ENCODE data around the gene MB21D2. TPM values are rescaled to one million over a fixed set of nuclear protein-coding genes. Genes with fewer than 3 reads are reported as not detected.

Gene MB21D2
- total RNA-seq, 1 experiment from 2014 or later: 2.8 TPM

DNA sequence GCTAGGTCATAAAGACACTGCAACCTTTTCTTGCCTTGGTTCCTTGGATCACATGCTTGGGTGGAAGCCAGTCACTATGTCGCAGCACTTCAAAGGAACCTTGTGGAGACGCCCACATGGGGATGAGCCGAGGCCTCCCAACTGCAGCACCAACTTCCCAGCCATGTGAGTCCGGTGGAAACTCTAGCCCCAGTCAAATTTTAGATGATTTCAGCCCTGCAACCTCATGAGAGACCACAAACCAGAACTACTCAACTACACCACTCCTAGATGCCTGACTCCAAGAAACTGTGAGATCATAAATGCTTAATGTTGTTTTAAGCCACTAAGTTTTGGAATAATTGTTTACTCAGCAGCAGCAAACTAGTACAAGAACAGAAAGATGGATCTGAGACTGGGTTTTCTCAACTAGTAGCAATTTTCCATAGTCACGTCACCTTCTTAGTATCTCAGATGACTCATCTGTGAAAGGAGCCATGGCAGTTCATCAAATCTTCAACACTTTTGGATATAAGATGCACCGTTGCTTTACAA, 86.5 kb downstream of the MB21D2 start:
- peaks cover 0 to 5% of the 10 kb centered on the region in 2 experiments; a peak in 1 of 4 replicates for H3K4me1 ChIP-seq (ENCODE audit: control insufficient read depth in 1 of 2, insufficient read depth in 2 of 2, low read length in 2 of 2)
- no peak overlapping the region for H3K9ac ChIP-seq (ENCODE audit: low read length)
- BruUV-seq (replicated peaks): no TSS peak
- DNase-seq (ENCODE audit: low read depth, low spot score): no peak
- CTCF ChIA-PET: no interaction called here
- intact Hi-C loops (cut with micrococcal nuclease): no loop called here
- no peaks in the 10 kb centered on the region for H4K20me1 ChIP-seq (ENCODE audit: insufficient read depth)
- no peak overlapping the region for H3K4me2 ChIP-seq (ENCODE audit: low read length)
- H3K27ac ChIP-seq (ENCODE audit: low read depth, low read length): no peak overlapping the region
- H3K79me2 ChIP-seq (ENCODE audit: insufficient read depth, low read length): no peaks in the 10 kb centered on the region
- no peak overlapping the region for H3K4me3 ChIP-seq (replicated peaks in 1 of 2; ENCODE audit: low read depth in 1 of 2, low read length in 2 of 2)
- no peaks in the 10 kb centered on the region for H3K36me3 ChIP-seq (ENCODE audit: control insufficient read depth in 1 of 2, insufficient read depth in 2 of 2, low read length in 2 of 2)
- H3K27me3 ChIP-seq (ENCODE audit: insufficient read depth, low read length): no peaks in the 10 kb centered on the region
- no peak for ATAC-seq
- no peaks in the 10 kb centered on the region for H3K9me2 ChIP-seq (ENCODE audit: insufficient read depth)
- TF ChIP-seq POLR2AphosphoS5 (IDR thresholded peaks at IDR 0.05; ENCODE audit: low read depth, low read length): no peak
- no peak for TF ChIP-seq SIN3A (IDR thresholded peaks at IDR 0.05; ENCODE audit: low read depth)
- peak; percentile 92 for TF ChIP-seq TCF7L2 (IDR thresholded peaks at IDR 0.05; ENCODE audit: borderline replicate concordance, extremely low read depth, insufficient read depth, insufficient read length)
- RAD21 ChIA-PET (ENCODE audit: low non-redundant PET in 1 of 2, low total read pairs in 2 of 2, uncharacterized antibody in 2 of 2, unreplicated experiment in 2 of 2): no interaction called here
- H3K9me3 ChIP-seq (ENCODE audit: control insufficient read depth in 1 of 2, insufficient read depth in 1 of 2, low read depth in 1 of 2, low read length in 2 of 2): no peaks in the 10 kb centered on the region
- POLR2A ChIA-PET: no interaction called here
- no peak overlapping the region for H2AFZ ChIP-seq (ENCODE audit: low read depth, low read length, poor library complexity, severe bottlenecking)

DNA sequence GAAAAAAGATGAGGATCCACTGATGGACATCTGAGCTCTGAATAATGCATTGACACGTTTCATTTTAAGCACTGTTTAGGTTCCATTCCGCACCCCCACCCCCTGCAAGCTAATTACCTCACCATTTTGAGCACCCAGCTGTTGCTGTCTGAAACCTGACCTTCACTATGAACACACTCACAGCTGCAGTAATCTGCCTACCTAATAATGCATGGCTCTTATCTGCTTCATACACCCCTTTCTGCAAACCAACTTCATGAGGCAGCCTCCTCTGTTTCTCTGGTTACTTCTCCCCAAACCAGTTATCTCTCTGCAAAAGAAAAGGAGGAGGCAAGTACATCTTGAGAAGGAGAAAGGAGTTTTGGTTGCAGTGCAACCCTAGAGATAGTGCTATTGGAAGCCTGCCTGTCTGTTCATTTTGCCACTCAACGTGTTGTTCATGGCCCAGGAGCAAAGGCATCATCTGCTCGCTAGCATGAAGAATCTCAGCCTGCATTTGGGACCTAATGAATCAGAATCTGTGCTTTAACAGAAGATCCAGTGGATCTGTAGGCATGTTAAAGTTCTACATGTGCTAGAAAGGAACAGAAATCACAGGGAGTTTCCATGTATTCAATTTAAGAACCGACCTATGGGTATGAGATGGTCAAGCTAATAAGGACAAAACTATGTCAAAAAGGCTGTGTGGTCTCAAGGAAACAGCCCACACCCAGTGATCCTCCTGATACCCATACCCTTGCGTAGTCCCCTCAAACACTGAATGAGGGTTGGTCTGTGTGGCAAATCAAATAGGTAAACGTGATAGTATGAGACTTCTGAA, 87.2 kb downstream of the MB21D2 start:
- DNase-seq (ENCODE audit: low read depth, low spot score) (no peak), ATAC-seq (no peak)
- H3K9me3 ChIP-seq (ENCODE audit: control insufficient read depth in 1 of 2, insufficient read depth in 1 of 2, low read depth in 1 of 2, low read length in 2 of 2): no peaks in the 10 kb centered on the region
- POLR2A ChIA-PET: no interaction called here
- H3K27ac ChIP-seq (ENCODE audit: low read depth, low read length): no peak overlapping the region
- no peak for TF ChIP-seq POLR2AphosphoS5 (IDR thresholded peaks at IDR 0.05; ENCODE audit: low read depth, low read length)
- TF ChIP-seq, protein P1, sequence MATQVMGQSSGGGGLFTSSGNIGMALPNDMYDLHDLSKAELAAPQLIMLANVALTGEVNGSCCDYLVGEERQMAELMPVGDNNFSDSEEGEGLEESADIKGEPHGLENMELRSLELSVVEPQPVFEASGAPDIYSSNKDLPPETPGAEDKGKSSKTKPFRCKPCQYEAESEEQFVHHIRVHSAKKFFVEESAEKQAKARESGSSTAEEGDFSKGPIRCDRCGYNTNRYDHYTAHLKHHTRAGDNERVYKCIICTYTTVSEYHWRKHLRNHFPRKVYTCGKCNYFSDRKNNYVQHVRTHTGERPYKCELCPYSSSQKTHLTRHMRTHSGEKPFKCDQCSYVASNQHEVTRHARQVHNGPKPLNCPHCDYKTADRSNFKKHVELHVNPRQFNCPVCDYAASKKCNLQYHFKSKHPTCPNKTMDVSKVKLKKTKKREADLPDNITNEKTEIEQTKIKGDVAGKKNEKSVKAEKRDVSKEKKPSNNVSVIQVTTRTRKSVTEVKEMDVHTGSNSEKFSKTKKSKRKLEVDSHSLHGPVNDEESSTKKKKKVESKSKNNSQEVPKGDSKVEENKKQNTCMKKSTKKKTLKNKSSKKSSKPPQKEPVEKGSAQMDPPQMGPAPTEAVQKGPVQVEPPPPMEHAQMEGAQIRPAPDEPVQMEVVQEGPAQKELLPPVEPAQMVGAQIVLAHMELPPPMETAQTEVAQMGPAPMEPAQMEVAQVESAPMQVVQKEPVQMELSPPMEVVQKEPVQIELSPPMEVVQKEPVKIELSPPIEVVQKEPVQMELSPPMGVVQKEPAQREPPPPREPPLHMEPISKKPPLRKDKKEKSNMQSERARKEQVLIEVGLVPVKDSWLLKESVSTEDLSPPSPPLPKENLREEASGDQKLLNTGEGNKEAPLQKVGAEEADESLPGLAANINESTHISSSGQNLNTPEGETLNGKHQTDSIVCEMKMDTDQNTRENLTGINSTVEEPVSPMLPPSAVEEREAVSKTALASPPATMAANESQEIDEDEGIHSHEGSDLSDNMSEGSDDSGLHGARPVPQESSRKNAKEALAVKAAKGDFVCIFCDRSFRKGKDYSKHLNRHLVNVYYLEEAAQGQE (IDR thresholded peaks at IDR 0.05; ENCODE audit: low read depth): no peak
- TF ChIP-seq POLR2A (IDR thresholded peaks at IDR 0.05; ENCODE audit: borderline replicate concordance, extremely low read depth, insufficient read depth, insufficient read length): no peak
- no peak for TF ChIP-seq CBX3 (IDR thresholded peaks at IDR 0.05; ENCODE audit: low read depth)
- no peak overlapping the region for H2AFZ ChIP-seq (ENCODE audit: low read depth, low read length, poor library complexity, severe bottlenecking)
- no peak overlapping the region for H3K4me2 ChIP-seq (ENCODE audit: low read length)
- no peak overlapping the region for H3K4me3 ChIP-seq (replicated peaks in 1 of 2; ENCODE audit: low read depth in 1 of 2, low read length in 2 of 2)
- H3K9ac ChIP-seq (ENCODE audit: low read length): no peak overlapping the region
- H3K79me2 ChIP-seq (ENCODE audit: insufficient read depth, low read length): no peaks in the 10 kb centered on the region
- CTCF ChIA-PET: no interaction called here
- no peaks in the 10 kb centered on the region for H3K27me3 ChIP-seq (ENCODE audit: insufficient read depth, low read length)
- intact Hi-C loops (cut with micrococcal nuclease): no loop called here
- no TSS peak for BruUV-seq (replicated peaks)
- H4K20me1 ChIP-seq (ENCODE audit: insufficient read depth): no peaks in the 10 kb centered on the region
- peaks cover 2 to 8% of the 10 kb centered on the region in 2 experiments; a peak in 3 of 4 replicates for H3K4me1 ChIP-seq (ENCODE audit: control insufficient read depth in 1 of 2, insufficient read depth in 2 of 2, low read length in 2 of 2)
- H3K9me2 ChIP-seq (ENCODE audit: insufficient read depth): no peaks in the 10 kb centered on the region
- RAD21 ChIA-PET (ENCODE audit: low non-redundant PET in 1 of 2, low total read pairs in 2 of 2, uncharacterized antibody in 2 of 2, unreplicated experiment in 2 of 2): no interaction called here
- H3K36me3 ChIP-seq (ENCODE audit: control insufficient read depth in 1 of 2, insufficient read depth in 2 of 2, low read length in 2 of 2): no peaks in the 10 kb centered on the region

Measured in HCT116 (cell line).